Measurements from ENCODE around the gene CHRNG.

DNA sequence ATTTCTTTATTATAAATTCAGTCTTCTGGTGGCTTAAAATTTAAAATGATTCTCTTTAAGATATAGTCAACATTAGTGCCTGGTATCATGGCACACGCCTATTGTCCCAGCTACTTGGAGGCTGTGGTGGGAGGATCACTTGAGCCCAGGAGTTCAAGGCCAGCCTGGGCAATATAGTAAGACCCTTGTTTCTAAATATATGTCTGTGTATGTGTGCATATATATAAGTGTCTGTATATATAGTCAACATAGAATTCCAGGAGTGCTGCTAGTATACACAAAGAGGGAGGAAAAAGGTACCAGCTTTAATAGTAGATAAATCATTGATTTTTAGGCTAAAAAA, 35.9 kb downstream of the CHRNG start:
- TF ChIP-seq, protein P1, sequence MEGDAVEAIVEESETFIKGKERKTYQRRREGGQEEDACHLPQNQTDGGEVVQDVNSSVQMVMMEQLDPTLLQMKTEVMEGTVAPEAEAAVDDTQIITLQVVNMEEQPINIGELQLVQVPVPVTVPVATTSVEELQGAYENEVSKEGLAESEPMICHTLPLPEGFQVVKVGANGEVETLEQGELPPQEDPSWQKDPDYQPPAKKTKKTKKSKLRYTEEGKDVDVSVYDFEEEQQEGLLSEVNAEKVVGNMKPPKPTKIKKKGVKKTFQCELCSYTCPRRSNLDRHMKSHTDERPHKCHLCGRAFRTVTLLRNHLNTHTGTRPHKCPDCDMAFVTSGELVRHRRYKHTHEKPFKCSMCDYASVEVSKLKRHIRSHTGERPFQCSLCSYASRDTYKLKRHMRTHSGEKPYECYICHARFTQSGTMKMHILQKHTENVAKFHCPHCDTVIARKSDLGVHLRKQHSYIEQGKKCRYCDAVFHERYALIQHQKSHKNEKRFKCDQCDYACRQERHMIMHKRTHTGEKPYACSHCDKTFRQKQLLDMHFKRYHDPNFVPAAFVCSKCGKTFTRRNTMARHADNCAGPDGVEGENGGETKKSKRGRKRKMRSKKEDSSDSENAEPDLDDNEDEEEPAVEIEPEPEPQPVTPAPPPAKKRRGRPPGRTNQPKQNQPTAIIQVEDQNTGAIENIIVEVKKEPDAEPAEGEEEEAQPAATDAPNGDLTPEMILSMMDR (IDR thresholded peaks at IDR 0.05; ENCODE audit: insufficient read depth, low read depth, low read length): no peak
- TF ChIP-seq EZH2 (IDR thresholded peaks at IDR 0.05; ENCODE audit: insufficient read depth, low read length): no peak
